A549 (cell line): ENCODE results near the gene RAPSN. TPM values are rescaled to one million over a fixed set of nuclear protein-coding genes. Genes with fewer than 3 reads are reported as not detected.

Experiments used
- ATAC-seq, 2 experiments: fragments of 200-7000 bp in 1 of 2; fragments of >200 bp in 1 of 2; cut with Nextera tagmentation in 1 of 2; cut with Tn5 transposase in 1 of 2; 3 replicates each; pipeline versions ENCODE4 v1.8.0 to v1.9.1; 2018 to 2020; ENCODE audit warnings: mild to moderate bottlenecking in 1 of 2, moderate library complexity in 1 of 2
- CTCF ChIA-PET: fragments of 300-600 bp; sonication (Branson Sonifier 250); formaldehyde crosslinking; extraction: SDS; loops from one replicate; lab custom pipeline; 2021; ENCODE audit warnings: antibody characterized with exemption, inconsistent platforms; lab: Yijun Ruan, JAX
- POLR2A ChIA-PET: fragments of 350-600 bp; formaldehyde crosslinking; extraction: SDS; loops from one replicate; lab custom pipeline; 2021; ENCODE audit warnings: antibody characterized with exemption, inconsistent platforms; lab: Yijun Ruan, JAX
- DNase-seq, 2 experiments: peaks; one replicate each; pipeline versions ENCODE4 v3.0.0 to v3.0.0-alpha.2; 2011 to 2016; ENCODE audit warnings: low read depth in 1 of 2, low spot score in 1 of 2
- FAIRE-seq: peaks from 2 replicates; lab custom pipeline; 2011; peaks lifted over from hg19 to GRCh38; lab: Jason Lieb, UNC
- H3K27ac ChIP-seq, 2 experiments: fragments of >200 bp; sonication (Bioruptor Twin); formaldehyde crosslinking; 3 replicates each; pipeline ENCODE4 v1.5.1; 2016 to 2017
- H3K4me1 ChIP-seq: fragments of >200 bp; sonication (Bioruptor Twin); formaldehyde crosslinking; 3 replicates; pipeline ENCODE4 v1.6.1; 2016
- H3K4me2 ChIP-seq: fragments of >200 bp; sonication (Bioruptor Twin); formaldehyde crosslinking; 3 replicates; pipeline ENCODE4 v1.6.1; 2016
- H3K4me3 ChIP-seq: fragments of >200 bp; sonication (Bioruptor Twin); formaldehyde crosslinking; 3 replicates; pipeline ENCODE4 v1.5.1; 2016
- H3K9me3 ChIP-seq: fragments of >200 bp; sonication (Bioruptor Twin); formaldehyde crosslinking; 3 replicates; pipeline ENCODE4 v1.6.1; 2016
- ATOH8 ChIP-seq: fragments of 250-450 bp; sonication (Bioruptor Pico); IDR thresholded peaks from 2 replicates; pipeline ENCODE4 v1.5.0; 2020; ENCODE audit warnings: low read depth, mild to moderate bottlenecking, moderate library complexity
- BHLHE40 ChIP-seq: IDR thresholded peaks from 2 replicates; pipeline ENCODE4 v1.6.1; 2012; ENCODE audit warnings: low read depth, low read length, inconsistent platforms
- CBX2 ChIP-seq: fragments of 200-600 bp; sonication (generic); IDR thresholded peaks from 2 replicates; pipeline ENCODE4 v1.6.1; 2016; ENCODE audit warnings: low read depth, mild to moderate bottlenecking, borderline replicate concordance
- CBX8 ChIP-seq: fragments of 200-600 bp; sonication (generic); IDR thresholded peaks from 2 replicates; pipeline ENCODE4 v1.6.1; 2016
- CEBPB ChIP-seq, 2 experiments: fragments of >200 bp in 1 of 2; sonication (Bioruptor Twin) in 1 of 2; formaldehyde crosslinking in 1 of 2; IDR thresholded peaks; 2 replicates each; pipeline ENCODE4 v1.6.1; 2012 to 2016
- CHD4 ChIP-seq: fragments of 200-600 bp; sonication (generic); IDR thresholded peaks from 2 replicates; pipeline ENCODE4 v1.6.1; 2016; ENCODE audit warnings: antibody characterized with exemption, mild to moderate bottlenecking, borderline replicate concordance
- E2F6 ChIP-seq: IDR thresholded peaks from 2 replicates; pipeline ENCODE4 v1.6.1; 2012; ENCODE audit warnings: low read depth, borderline replicate concordance
- EP300 ChIP-seq, 2 experiments: fragments of >200 bp; sonication (Bioruptor Twin); formaldehyde crosslinking; IDR thresholded peaks; 2 replicates in 1 of 2; 3 replicates in 1 of 2; pipeline ENCODE4 v1.6.1; 2016 to 2017
- FOSB ChIP-seq: fragments of 250-450 bp; sonication (Bioruptor Pico); IDR thresholded peaks from 2 replicates; pipeline ENCODE4 v1.5.0; 2020; ENCODE audit warnings: mild to moderate bottlenecking, moderate library complexity
- FOSL2 ChIP-seq, 2 experiments: fragments of 450-650 bp in 1 of 2; fragments of >200 bp in 1 of 2; sonication (Bioruptor Twin) in 1 of 2; formaldehyde crosslinking; IDR thresholded peaks; 2 replicates each; pipeline versions ENCODE4 v1.5.0 to v1.6.1; 2016 to 2020; ENCODE audit warnings: mild to moderate bottlenecking in 1 of 2, moderate library complexity in 1 of 2
- FOXS1 ChIP-seq: fragments of 250-450 bp; sonication (Bioruptor Pico); IDR thresholded peaks from 2 replicates; pipeline ENCODE4 v1.5.0; 2020; ENCODE audit warnings: mild to moderate bottlenecking, moderate library complexity
- GATA3 ChIP-seq: IDR thresholded peaks from 2 replicates; pipeline ENCODE4 v1.6.1; 2012; ENCODE audit warnings: borderline replicate concordance
- HDAC2 ChIP-seq: fragments of 200-600 bp; sonication (generic); IDR thresholded peaks from 2 replicates; pipeline ENCODE4 v1.6.1; 2016
- HOXA7 ChIP-seq: fragments of 250-450 bp; sonication (Bioruptor Pico); IDR thresholded peaks from 2 replicates; pipeline ENCODE4 v1.5.0; 2020; ENCODE audit warnings: mild to moderate bottlenecking, moderate library complexity
- JUN ChIP-seq, 2 experiments: fragments of >200 bp; sonication (Bioruptor Twin); formaldehyde crosslinking; IDR thresholded peaks; 2 replicates in 1 of 2; 3 replicates in 1 of 2; pipeline ENCODE4 v1.6.1; 2016 to 2017
- JUNB ChIP-seq: fragments of >200 bp; sonication (Bioruptor Twin); formaldehyde crosslinking; IDR thresholded peaks from 2 replicates; pipeline ENCODE4 v1.6.1; 2016
- KDM1A ChIP-seq: fragments of 200-600 bp; sonication (generic); IDR thresholded peaks from 2 replicates; pipeline ENCODE4 v1.6.1; 2016; ENCODE audit warnings: low read depth, mild to moderate bottlenecking
- KDM5A ChIP-seq: fragments of 200-600 bp; sonication (generic); IDR thresholded peaks from 2 replicates; pipeline ENCODE4 v1.6.1; 2016; ENCODE audit warnings: antibody characterized with exemption, mild to moderate bottlenecking
- MYC ChIP-seq: IDR thresholded peaks from 2 replicates; pipeline ENCODE4 v1.6.1; 2012; ENCODE audit warnings: mild to moderate bottlenecking, inconsistent platforms, low read length, improper control_type of control experiment, borderline replicate concordance
- NFE2L2 ChIP-seq: fragments of 150-350 bp; conservative IDR thresholded peaks from 2 replicates; pipeline ENCODE4 v1.6.1; 2014; ENCODE audit warnings: low read length
- NPAS2 ChIP-seq: fragments of 250-450 bp; sonication (Bioruptor Pico); IDR thresholded peaks from 2 replicates; pipeline ENCODE4 v1.8.0; 2022; ENCODE audit warnings: mild to moderate bottlenecking, moderate library complexity, borderline replicate concordance
- PHF8 ChIP-seq: fragments of 200-600 bp; sonication (generic); IDR thresholded peaks from 2 replicates; pipeline ENCODE4 v1.6.1; 2016; ENCODE audit warnings: low read depth, mild to moderate bottlenecking, antibody characterized with exemption, moderate library complexity, borderline replicate concordance
- POLR2A ChIP-seq: IDR thresholded peaks from 2 replicates; pipeline ENCODE4 v1.6.1; 2012; ENCODE audit warnings: mild to moderate bottlenecking, low read length
- POLR2AphosphoS2 ChIP-seq: conservative IDR thresholded peaks from 2 replicates; pipeline ENCODE4 v1.6.1; 2012; ENCODE audit warnings: low read length, improper control_type of control experiment, inconsistent platforms
- RAD21 ChIP-seq, 2 experiments: fragments of >200 bp in 1 of 2; sonication (Bioruptor Twin) in 1 of 2; formaldehyde crosslinking in 1 of 2; IDR thresholded peaks in 1 of 2; conservative IDR thresholded peaks in 1 of 2; 2 replicates in 1 of 2; 3 replicates in 1 of 2; pipeline ENCODE4 v1.6.1; 2012 to 2018; ENCODE audit warnings: inconsistent platforms in 1 of 2
- RARB ChIP-seq: fragments of 250-450 bp; sonication (Bioruptor Pico); IDR thresholded peaks from 2 replicates; pipeline ENCODE4 v1.8.0; 2021; ENCODE audit warnings: mild to moderate bottlenecking, moderate library complexity
- RNF2 ChIP-seq: fragments of 200-600 bp; sonication (generic); IDR thresholded peaks from 2 replicates; pipeline ENCODE4 v1.6.1; 2016; ENCODE audit warnings: low read depth, mild to moderate bottlenecking, antibody characterized with exemption, moderate library complexity, borderline replicate concordance
- SREBF2 ChIP-seq: fragments of 450-650 bp; IDR thresholded peaks from 2 replicates; pipeline ENCODE4 v1.6.1; 2014; ENCODE audit warnings: mild to moderate bottlenecking, moderate library complexity
- TFCP2L1 ChIP-seq: fragments of 250-450 bp; sonication (Bioruptor Pico); IDR thresholded peaks from 2 replicates; pipeline ENCODE4 v1.5.0; 2021; ENCODE audit warnings: mild to moderate bottlenecking
- ZC3H11A ChIP-seq: fragments of 450-650 bp; IDR thresholded peaks from 2 replicates; pipeline ENCODE4 v1.6.1; 2014; ENCODE audit warnings: antibody characterized with exemption, mild to moderate bottlenecking
- ZNF302 ChIP-seq: fragments of 250-450 bp; sonication (Bioruptor Pico); IDR thresholded peaks from 2 replicates; pipeline ENCODE4 v1.9.0; 2021; ENCODE audit warnings: inconsistent platforms, mild to moderate bottlenecking, moderate library complexity
- WGBS: methylation state at CpG from one replicate; pipeline ENCODE4 v1.1.6; 2017; ENCODE audit errors: missing lambda C conversion rate; 5-methylcytosine and 5-hydroxymethylcytosine counted together
- polyA plus RNA-seq, 4 experiments: library from polyadenylated mRNA; depleted of rRNA in 3 of 4; stranded (reverse); fragments of >200 nt; fragmentation: RNase III in 1 of 4; extraction: RNeasy Plus Mini Kit Qiagen cat#74134 plus additional on column Dnase treatment in 1 of 4; gene quantifications; 2 replicates in 3 of 4; 3 replicates in 1 of 4; pipeline ENCODE4 v1.2.3, GENCODE V29; 2011 to 2017
- TF ChIP-seq, protein P1 (sequence below): fragments of 150-350 bp; IDR thresholded peaks from 2 replicates; pipeline ENCODE4 v1.6.1; 2014; ENCODE audit warnings: low read depth, mild to moderate bottlenecking, low read length
- TF ChIP-seq, protein P2 (sequence below): IDR thresholded peaks from 2 replicates; pipeline ENCODE4 v1.6.1; 2012

The RAPSN gene
- polyA plus RNA-seq, 2 of the 4 experiments (the other 2 are of a cell fraction), result 0.12 to 0.17 TPM

DNA sequence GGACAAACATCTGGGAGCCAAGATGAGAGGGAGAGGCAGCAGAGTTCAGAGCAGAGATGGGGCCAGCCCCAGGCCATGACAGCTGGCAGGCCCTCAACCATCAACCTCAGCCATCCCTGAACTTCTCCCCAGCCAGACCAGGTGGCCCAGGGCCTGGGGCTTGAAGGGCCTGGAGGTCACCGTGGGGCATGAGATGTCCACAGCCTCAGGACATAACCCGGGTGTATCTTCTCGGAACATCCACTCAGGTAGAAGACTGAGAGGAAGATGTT is 53.0 kb downstream of the RAPSN start:
- ATAC-seq (no peak), FAIRE-seq (no peak)
- WGBS, result 78% methylated on average over 3 of the region's 3 CpGs

DNA sequence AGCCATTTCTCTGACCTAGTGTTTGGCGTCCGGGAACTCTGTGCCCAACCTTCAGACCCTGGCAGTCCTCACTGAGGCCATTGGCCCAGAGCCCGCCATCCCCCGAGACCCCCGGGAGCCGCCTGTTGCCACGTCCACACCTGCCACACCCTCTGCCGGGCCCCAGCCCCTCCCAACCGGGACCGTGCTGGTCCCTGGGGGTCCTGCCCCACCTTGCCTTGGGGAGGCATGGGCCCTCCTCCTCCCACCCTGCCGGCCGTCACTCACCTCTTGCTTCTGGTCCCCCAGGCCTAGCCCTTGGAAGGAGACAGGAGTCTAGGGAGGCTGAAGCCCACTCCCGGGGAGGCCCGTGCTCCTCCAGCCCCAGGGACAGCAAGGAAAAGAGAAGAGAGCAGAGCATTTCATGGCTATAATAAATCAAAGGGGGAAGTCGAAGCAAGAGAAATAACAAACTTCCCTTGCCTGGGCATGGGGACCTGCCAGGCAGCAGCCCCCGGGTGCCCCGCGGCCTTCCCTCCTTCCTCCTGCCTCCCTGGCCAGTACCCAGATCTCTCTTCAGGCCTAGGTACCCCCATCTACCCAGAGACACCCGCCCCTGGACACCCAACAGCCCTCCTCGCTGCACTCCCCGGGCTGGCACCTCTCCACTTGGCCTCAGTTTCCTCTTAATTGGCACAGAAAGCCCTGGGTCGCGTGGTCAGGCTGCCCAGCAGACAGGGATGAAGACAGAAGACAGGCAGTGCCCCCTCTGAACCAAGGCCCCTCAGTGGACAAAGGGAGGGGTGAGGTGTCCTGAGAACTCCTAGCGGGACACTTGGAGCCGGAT is 53.5 kb downstream of the RAPSN start:
- ATAC-seq, result no peak
- 89% methylated on average over 15 of the region's 25 CpGs for WGBS
- TF ChIP-seq ATOH8 (CRISPR knock-in tag), result no peak
- TF ChIP-seq JUNB, result no peak
- TF ChIP-seq POLR2A, result no peak
- TF ChIP-seq MYC, result no peak
- TF ChIP-seq CBX2, result no peak
- TF ChIP-seq CBX8, result no peak
- no peak for TF ChIP-seq TFCP2L1
- no peak for TF ChIP-seq HOXA7 (CRISPR knock-in tag)
- no peak for TF ChIP-seq JUN (IDR thresholded peaks at IDR 0.05)
- TF ChIP-seq NPAS2 (CRISPR knock-in tag), result no peak
- TF ChIP-seq HDAC2, result no peak
- TF ChIP-seq GATA3, result no peak
- TF ChIP-seq RARB (CRISPR knock-in tag), result no peak
- TF ChIP-seq EP300 (IDR thresholded peaks at IDR 0.05), result no peak
- no peak for TF ChIP-seq E2F6
- TF ChIP-seq, protein P1, sequence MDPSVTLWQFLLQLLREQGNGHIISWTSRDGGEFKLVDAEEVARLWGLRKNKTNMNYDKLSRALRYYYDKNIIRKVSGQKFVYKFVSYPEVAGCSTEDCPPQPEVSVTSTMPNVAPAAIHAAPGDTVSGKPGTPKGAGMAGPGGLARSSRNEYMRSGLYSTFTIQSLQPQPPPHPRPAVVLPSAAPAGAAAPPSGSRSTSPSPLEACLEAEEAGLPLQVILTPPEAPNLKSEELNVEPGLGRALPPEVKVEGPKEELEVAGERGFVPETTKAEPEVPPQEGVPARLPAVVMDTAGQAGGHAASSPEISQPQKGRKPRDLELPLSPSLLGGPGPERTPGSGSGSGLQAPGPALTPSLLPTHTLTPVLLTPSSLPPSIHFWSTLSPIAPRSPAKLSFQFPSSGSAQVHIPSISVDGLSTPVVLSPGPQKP, result no peak
- TF ChIP-seq NFE2L2, result no peak
- no peak for TF ChIP-seq BHLHE40
- no peak for TF ChIP-seq FOXS1
- no peak for TF ChIP-seq PHF8
- Histone ChIP-seq H3K4me1 (peaks cover 2% of the 10 kb centered on the region; the same call in 2 of the 3 replicates), H3K9me3 (no peaks in the 10 kb centered on the region), H3K27ac (no peak overlapping the region), H3K4me3 (no peak overlapping the region), H3K4me2 (no peak overlapping the region)
- no peak for DNase-seq
- POLR2A ChIA-PET, result no interaction called here
- CTCF ChIA-PET, result interaction anchor here (0.7 to 2.2 kb wide), 2 partner anchors 17 to 22 kb away, joined by 3 to 6 read pairs; partner anchors contain the start of gene SPI1
- no peak for FAIRE-seq

More for the DNA sequence above, 53.0 kb downstream of the RAPSN start:
- Histone ChIP-seq H3K27ac (no peak overlapping the region), H3K9me3 (no peaks in the 10 kb centered on the region), H3K4me2 (no peak overlapping the region), H3K4me3 (no peak overlapping the region), H3K4me1 (peaks cover 6% of the 10 kb centered on the region; the same call in 2 of the 3 replicates)
- ChIA-PET CTCF (interaction anchor here (0.7 to 0.9 kb wide), 2 partner anchors 16 to 23 kb away, joined by 3 read pairs; no protein-coding TSS in a partner anchor), POLR2A (no interaction called here)
- no peak for DNase-seq
- TF ChIP-seq KDM1A (no peak), ZC3H11A (no peak), BHLHE40 (no peak), RNF2 (no peak), CEBPB (IDR thresholded peaks at IDR 0.05) (no peak), CHD4 (no peak), HDAC2 (no peak), KDM5A (no peak), EP300 (IDR thresholded peaks at IDR 0.05) (no peak), FOSB (no peak), SREBF2 (no peak), POLR2AphosphoS2 (no peak), NFE2L2 (no peak), RAD21 (conservative IDR thresholded peaks at IDR 0.05 in 1 of 2, IDR thresholded peaks at IDR 0.05 in 1 of 2) (no peak), ZNF302 (CRISPR knock-in tag) (no peak), FOSL2 (IDR thresholded peaks at IDR 0.05) (no peak), FOSL2 (CRISPR knock-in tag; IDR thresholded peaks at IDR 0.05) (no peak)
- TF ChIP-seq, protein P2, sequence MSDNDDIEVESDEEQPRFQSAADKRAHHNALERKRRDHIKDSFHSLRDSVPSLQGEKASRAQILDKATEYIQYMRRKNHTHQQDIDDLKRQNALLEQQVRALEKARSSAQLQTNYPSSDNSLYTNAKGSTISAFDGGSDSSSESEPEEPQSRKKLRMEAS, result no peak
